Gastroesophageal sphincter (tissue), 3 donors: ENCODE measurements around the gene ZNF213.

Source experiments
- CTCF ChIP-seq, 4 experiments: fragments of 200-600 bp in 2 of 4; fragments of 450-650 bp in 2 of 4; sonication (generic) in 1 of 4; IDR thresholded peaks; one replicate each; pipeline ENCODE4 v1.5.1; 2017 to 2019; ENCODE audit warnings: antibody characterized with exemption in 4 of 4, mild to moderate bottlenecking in 2 of 4, moderate library complexity in 2 of 4
- EP300 ChIP-seq: sonication (generic); formaldehyde crosslinking; IDR thresholded peaks from one replicate; pipeline ENCODE4 v1.6.1; 2017; ENCODE audit warnings: antibody characterized with exemption, mild to moderate bottlenecking
- POLR2A ChIP-seq, 2 donors: fragments of 450-650 bp; IDR thresholded peaks; one replicate each; pipeline ENCODE4 v1.6.1; 2017; ENCODE audit warnings: antibody characterized with exemption in 2 of 2, mild to moderate bottlenecking in 2 of 2, moderate library complexity in 1 of 2
- POLR2AphosphoS5 ChIP-seq: sonication (generic); formaldehyde crosslinking; IDR thresholded peaks from one replicate; pipeline ENCODE4 v1.6.1; 2017; ENCODE audit warnings: antibody characterized with exemption

DNA sequence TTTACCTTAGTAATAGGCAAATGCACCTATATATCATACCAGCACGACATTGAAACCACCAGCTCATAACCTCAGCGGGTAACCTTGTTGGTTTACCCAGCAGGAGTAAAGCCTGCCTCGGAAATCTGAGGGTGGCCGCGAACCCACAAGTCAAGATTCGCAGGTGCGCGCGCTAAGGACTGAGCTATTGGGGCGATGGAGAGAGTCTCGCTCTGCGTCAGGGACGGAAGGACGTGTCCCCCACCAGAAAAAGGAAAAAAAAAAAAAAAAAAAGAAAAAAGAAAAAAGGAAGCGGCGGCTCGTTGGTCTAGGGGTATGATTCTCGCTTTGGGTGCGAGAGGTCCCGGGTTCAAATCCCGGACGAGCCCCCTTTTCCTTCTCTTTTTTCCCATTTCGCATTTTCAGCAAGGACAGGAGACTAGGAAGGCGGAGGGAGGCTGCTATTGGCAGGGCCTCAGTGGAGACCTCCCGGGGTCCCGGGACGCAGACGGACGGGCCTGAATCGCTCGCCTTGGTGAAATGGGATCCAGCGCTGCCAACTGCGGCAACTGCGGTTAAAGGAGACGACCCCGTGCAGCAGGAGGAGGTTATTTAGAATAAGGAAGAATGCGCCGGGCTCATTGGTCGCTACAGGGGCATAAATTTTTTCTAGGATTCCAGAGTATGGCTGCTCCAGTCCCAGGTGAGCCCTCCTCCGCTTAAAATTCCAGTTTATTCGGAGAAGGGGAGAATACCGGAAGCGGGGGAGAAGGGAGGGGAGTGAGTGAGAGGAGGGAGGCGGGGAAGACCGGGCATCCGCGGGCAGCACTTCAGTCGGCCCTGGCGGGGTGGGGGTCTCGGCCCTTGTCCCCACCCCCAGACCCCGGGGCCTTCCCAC lies 53.2 kb downstream of the ZNF213 start, which contains the start of gene OR1F1:
- TF ChIP-seq CTCF (IDR thresholded peaks at IDR 0.05): no peak
- TF ChIP-seq POLR2A (IDR thresholded peaks at IDR 0.05): no peak
- no peak for TF ChIP-seq EP300
- TF ChIP-seq POLR2AphosphoS5: no peak
